GM12875 (cell line): Measurements from ENCODE around the gene RPL10.

ENCODE experiments used
- H3K4me3 ChIP-seq: one replicate; pipeline ENCODE4 v1.5.1; 2011; ENCODE audit warnings: low read depth, low read length, control low read depth
- TF ChIP-seq, protein P1 (sequence below): IDR thresholded peaks from 2 replicates; pipeline ENCODE4 v1.5.1; 2011; ENCODE audit warnings: low read depth, mild to moderate bottlenecking, control low read depth, inconsistent platforms, low read length, moderate library complexity, borderline replicate concordance; ENCODE audit not compliant: insufficient read depth

The RPL10 gene

DNA sequence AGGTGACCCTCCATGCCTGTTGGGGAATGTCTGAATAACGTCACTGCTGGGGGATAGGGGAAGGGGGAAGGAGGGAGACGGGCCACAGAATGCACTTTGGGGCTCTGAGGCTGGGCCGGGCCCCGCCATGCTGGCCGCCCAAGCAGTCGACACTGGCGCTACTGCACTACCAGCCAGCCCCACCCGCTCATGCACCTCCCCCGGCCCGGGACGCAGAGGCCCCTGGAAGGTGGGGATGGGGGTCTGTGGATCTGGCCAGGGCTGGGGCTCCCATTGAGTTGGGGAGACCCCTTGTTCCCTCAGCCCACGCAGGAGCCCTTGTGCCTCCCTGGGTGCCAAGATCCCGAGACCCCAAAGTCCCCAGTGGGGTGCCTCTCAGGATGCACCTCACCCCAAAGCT lies 41.6 kb upstream of the RPL10 start:
- H3K4me3 ChIP-seq, result no peak overlapping the region
- TF ChIP-seq, protein P1, sequence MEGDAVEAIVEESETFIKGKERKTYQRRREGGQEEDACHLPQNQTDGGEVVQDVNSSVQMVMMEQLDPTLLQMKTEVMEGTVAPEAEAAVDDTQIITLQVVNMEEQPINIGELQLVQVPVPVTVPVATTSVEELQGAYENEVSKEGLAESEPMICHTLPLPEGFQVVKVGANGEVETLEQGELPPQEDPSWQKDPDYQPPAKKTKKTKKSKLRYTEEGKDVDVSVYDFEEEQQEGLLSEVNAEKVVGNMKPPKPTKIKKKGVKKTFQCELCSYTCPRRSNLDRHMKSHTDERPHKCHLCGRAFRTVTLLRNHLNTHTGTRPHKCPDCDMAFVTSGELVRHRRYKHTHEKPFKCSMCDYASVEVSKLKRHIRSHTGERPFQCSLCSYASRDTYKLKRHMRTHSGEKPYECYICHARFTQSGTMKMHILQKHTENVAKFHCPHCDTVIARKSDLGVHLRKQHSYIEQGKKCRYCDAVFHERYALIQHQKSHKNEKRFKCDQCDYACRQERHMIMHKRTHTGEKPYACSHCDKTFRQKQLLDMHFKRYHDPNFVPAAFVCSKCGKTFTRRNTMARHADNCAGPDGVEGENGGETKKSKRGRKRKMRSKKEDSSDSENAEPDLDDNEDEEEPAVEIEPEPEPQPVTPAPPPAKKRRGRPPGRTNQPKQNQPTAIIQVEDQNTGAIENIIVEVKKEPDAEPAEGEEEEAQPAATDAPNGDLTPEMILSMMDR, result no peak

DNA sequence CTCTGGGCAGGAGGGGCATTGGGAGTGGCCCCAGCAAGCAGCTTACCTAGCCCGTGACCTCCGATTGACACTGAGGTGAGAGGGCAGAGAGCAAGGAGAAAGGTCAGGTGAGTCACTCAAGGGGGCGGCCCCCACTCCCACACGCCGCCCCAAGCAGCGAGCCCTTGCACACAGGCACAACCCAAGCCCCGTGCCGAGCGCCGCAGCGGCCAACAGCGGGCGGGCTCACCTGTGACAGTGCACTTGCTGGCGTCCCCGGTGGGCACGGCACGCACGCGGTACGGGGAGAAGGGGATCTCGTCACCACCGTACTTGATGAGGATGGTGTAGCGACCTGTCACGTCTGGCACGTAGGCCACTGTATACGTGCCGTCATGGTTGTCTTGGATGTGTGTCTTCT lies 41.0 kb upstream of the RPL10 start:
- TF ChIP-seq, protein P1, result no peak
- H3K4me3 ChIP-seq, result no peak overlapping the region

DNA sequence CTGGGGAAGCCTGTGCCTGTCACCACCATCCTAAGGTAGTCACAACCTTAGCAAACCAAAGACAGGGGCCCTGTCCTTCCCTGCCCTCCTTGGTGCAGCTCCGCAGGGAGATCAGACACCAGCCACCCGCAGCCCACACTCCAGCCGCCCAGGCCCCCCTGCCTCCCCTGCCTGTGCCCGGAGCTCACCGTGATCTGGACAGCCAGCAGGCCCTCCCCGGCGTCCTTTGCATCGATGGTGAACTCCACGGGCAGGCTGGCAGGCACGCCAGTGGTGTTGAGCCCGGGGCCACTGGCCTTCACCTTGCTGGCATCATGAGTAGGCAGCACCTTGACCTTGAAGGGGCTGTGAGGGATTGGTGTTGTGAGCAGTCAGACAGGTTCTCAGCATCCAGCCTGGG lies 40.2 kb upstream of the RPL10 start:
- no peak overlapping the region for H3K4me3 ChIP-seq
- TF ChIP-seq, protein P1, result no peak

DNA sequence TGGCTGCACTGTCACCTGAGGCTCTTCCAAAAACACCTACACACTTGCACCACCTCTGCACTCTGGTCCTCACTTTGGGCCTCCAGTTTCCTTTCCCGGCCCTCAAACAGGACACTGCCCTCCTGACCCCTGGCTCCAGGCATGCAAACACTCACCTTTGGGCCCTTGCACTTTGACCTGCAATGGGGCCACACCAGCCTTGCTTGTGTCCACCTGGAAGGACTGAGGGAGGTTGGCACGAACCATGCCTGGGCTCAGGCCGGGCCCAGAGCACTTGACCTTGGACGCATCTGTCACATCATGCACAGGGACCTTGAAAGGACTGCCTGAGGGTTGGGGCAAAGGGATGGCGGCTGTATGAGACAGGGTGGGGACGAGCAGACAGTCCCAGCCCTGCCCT lies 39.3 kb upstream of the RPL10 start:
- TF ChIP-seq, protein P1, result no peak
- H3K4me3 ChIP-seq, result no peak overlapping the region

DNA sequence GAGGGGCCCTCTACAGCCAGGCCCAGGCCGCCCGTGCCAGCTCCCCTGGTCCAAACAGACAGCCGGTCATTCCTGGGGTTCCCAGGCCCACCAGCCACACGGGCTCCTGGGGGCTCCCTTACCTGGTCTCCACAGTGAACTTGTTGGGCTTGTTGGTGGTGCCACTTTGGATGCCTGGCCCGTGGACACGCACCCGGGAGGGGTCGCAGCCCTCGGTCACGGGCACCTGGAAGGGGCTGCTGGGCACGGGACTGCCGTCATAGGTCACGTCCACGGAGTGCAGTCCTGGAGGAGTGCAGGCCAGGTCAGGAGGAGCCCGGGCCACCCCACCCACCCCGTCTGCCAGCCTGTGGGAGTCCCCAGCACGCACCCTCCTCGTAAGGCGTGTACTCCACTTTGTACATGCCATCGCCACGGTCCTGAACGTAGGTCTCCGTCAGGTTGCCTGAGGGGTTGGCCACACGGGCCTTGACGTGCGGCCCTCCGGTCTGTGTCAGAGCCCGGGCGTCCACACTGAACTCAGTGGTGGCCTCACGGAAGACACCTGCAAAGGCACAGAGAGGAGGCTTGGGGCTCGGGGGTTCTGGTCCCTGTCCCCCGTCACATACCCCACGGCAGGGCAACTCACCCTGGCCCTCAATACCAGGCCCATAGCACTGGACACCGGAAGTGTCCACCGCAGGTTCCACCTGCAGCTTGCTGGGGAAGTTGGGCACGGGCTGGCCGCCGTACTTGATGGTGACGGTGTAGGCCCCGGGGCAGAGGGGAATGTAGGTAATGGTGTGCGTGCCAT lies 38.6 kb upstream of the RPL10 start:
- H3K4me3 ChIP-seq, result no peak overlapping the region
- TF ChIP-seq, protein P1, result no peak

DNA sequence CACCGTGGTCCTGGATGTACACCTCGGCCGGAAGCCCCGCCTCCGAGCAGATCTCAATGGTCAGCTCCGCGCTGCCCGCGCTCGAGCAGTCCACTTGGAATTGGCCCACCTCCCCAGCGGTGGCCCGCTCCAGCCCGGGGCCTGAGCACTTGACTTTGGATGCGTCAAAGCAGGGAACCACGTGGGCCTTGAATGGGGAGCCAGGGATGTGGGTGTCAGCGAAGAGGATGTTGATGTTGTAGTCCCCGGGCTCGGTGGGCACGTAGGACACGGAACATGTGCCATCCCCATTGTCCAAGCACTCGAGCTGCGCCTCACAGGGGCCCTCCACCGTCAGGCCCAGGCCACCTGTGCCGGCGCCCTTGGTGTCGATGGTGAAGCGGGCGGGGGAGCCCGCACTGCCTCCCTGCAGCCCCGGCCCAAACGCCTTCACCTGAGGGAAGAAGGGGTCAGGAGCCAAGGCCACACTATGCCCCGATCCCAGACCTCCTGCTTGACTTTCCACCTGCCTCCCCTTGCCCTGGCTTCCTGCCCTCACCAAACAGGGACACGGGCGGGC lies 37.9 kb upstream of the RPL10 start:
- TF ChIP-seq, protein P1, result no peak

More for the DNA sequence above, 37.9 kb upstream of the RPL10 start:
- no peak overlapping the region for H3K4me3 ChIP-seq
